Psoas muscle (tissue), 8 donors: ENCODE data around the gene CLEC4D. TPM values are rescaled to one million over a fixed set of nuclear protein-coding genes. Genes with fewer than 3 reads are reported as not detected.

ENCODE experiments used
- ATAC-seq, 4 donors: fragments of 200-7000 bp; cut with Tn5 transposase; one replicate each; pipeline ENCODE4 v1.9.1; 2020; ENCODE audit warnings: moderate library complexity in 3 of 4, mild to moderate bottlenecking in 2 of 4
- DNase-seq, 2 donors: peaks; one replicate each; pipeline ENCODE4 v3.0.0-alpha.2; 2020
- H3K27ac ChIP-seq: fragments of 200-600 bp; one replicate; pipeline ENCODE4 v1.8.0; 2022
- H3K27me3 ChIP-seq, 3 donors: fragments of 200-600 bp in 1 of 3; one replicate each; pipeline versions ENCODE4 v1.6.1 to v1.8.0; 2013 to 2022; ENCODE audit warnings: low read length in 2 of 3, mild to moderate bottlenecking in 2 of 3, moderate library complexity in 1 of 3; ENCODE audit not compliant: insufficient read depth in 3 of 3
- H3K36me3 ChIP-seq, 2 donors: fragments of 200-600 bp in 1 of 2; one replicate each; pipeline versions ENCODE4 v1.6.1 to v1.8.0; 2013 to 2022; ENCODE audit warnings: low read depth in 1 of 2, mild to moderate bottlenecking in 1 of 2, moderate library complexity in 1 of 2; ENCODE audit not compliant: insufficient read depth in 1 of 2
- H3K4me1 ChIP-seq: fragments of 200-600 bp; one replicate; pipeline ENCODE4 v1.8.0; 2022
- H3K4me3 ChIP-seq: fragments of 200-600 bp; one replicate; pipeline ENCODE4 v1.8.0; 2022; ENCODE audit warnings: mild to moderate bottlenecking
- H3K9me3 ChIP-seq: fragments of 200-600 bp; one replicate; pipeline ENCODE4 v1.8.0; 2022
- CTCF ChIP-seq: fragments of 200-600 bp; IDR thresholded peaks from one replicate; pipeline ENCODE4 v1.8.0; 2022; ENCODE audit warnings: antibody characterized with exemption
- WGBS, 3 donors: extraction: QIAGEN DNeasy Blood & Tissue Kit; methylation state at CpG; one replicate each; pipeline versions ENCODE4 v1.1.6 to v1.1.7; 2013; 5-methylcytosine and 5-hydroxymethylcytosine counted together
- intact Hi-C, 2 donors: fragments of 100-400 bp; cut with DNase I; formaldehyde crosslinking; loops; one replicate each; pipeline versions ENCODE4 v1.11.0 to v1.14.2; 2022
- polyA plus RNA-seq, 3 donors: library from polyadenylated mRNA; stranded (reverse); fragments of 200-250 nt; gene quantifications; one replicate each; pipeline ENCODE4 v1.2.3, GENCODE V29; 2013
- total RNA-seq, 4 donors: library from RNA; stranded (reverse); fragmentation: NEBNext Ultra II Directional in 2 of 4; extraction: Animal tissue kit (Norgen Biotek cat#: 25700) in 2 of 4; gene quantifications; one replicate each; pipeline versions ENCODE4 v1.2.1 to v1.2.4, GENCODE V29; 2021 to 2023
- donor health status: healthy with polysubstance abuse.
- donor health status: DM: no; HTN: no; CAD: no; lungs with moderate emphysema.
- donor health status: Bipolar disorder and iron deficiency.
- donor health status: healthy.
- donor health status: DM: yes; HTN: yes; CAD: no.
- donor health status: DM: no; HTN: no; CAD: no.
- donor health status: DM: no; HTN: no; CAD: no.
- donor health status: DM: yes; HTN: yes; CAD: no.

The CLEC4D gene
- total and polyA plus RNA-seq, 7 donors: 0.09 to 0.34 (median 0.09) TPM; not detected in 4

- intact Hi-C loops: loop anchor here (10.0 kb wide), 1 partner anchor 501 kb away; no protein-coding TSS in a partner anchor
- TF ChIP-seq CTCF: peak; percentile 88
- Histone ChIP-seq H3K4me1 (no peaks in the 10 kb centered on the region), H3K36me3 (no peaks in the 10 kb centered on the region), H3K4me3 (no peak overlapping the region), H3K9me3 (no peaks in the 10 kb centered on the region), H3K27ac (no peak overlapping the region), H3K27me3 (no peaks in the 10 kb centered on the region)
- WGBS, 3 donors: 0 to 2% (median 0%) methylated on average over 3 of the region's 3 CpGs
- peak in 1 of 2 donors; percentile 52 for DNase-seq
- peak in 2 of 4 donors; percentile 63 to 65 for ATAC-seq
Measured at GRCh38 chr12:8544295-8544694, 31.0 kb downstream of the CLEC4D start.

- Histone ChIP-seq H3K4me1 (no peaks in the 10 kb centered on the region), H3K4me3 (no peak overlapping the region), H3K27ac (no peak overlapping the region), H3K27me3 (no peaks in the 10 kb centered on the region), H3K9me3 (no peaks in the 10 kb centered on the region), H3K36me3 (no peaks in the 10 kb centered on the region)
- DNase-seq (no peak), ATAC-seq (no peak)
- TF ChIP-seq CTCF: no peak
- intact Hi-C loops: loop anchor here (5.0 to 10.0 kb wide), 2 partner anchors 61 to 498 kb away; no protein-coding TSS in a partner anchor
- 79 to 85% (median 82%) methylated on average over 3 of the region's 3 CpGs for WGBS, 3 donors
Measured at GRCh38 chr12:8546591-8546990, 33.3 kb downstream of the CLEC4D start.

GRCh38 chr12:8547645-8548044, 34.3 kb downstream of the CLEC4D start:
- Histone ChIP-seq H3K9me3 (no peaks in the 10 kb centered on the region), H3K4me3 (no peak overlapping the region), H3K36me3 (no peaks in the 10 kb centered on the region), H3K27me3 (no peaks in the 10 kb centered on the region), H3K27ac (no peak overlapping the region), H3K4me1 (no peaks in the 10 kb centered on the region)
- TF ChIP-seq CTCF: no peak
- intact Hi-C loops: loop anchor here (5.0 to 10.0 kb wide), 2 partner anchors 60 to 497 kb away; no protein-coding TSS in a partner anchor
- 71 to 92% (median 71%) methylated on average over 2 of the region's 2 CpGs for WGBS, 3 donors
- DNase-seq (no peak), ATAC-seq (no peak)

- TF ChIP-seq CTCF: no peak
- no peaks in the 10 kb centered on the region for H3K9me3 ChIP-seq
- no peak overlapping the region for H3K27ac ChIP-seq
- ATAC-seq: no peak
- no peak for DNase-seq
- intact Hi-C loops: loop anchor here (5.0 to 10.0 kb wide), 2 partner anchors 59 to 497 kb away; no protein-coding TSS in a partner anchor
- H3K36me3 ChIP-seq: no peaks in the 10 kb centered on the region
- 89 to 97% (median 93%) methylated on average over 2 of the region's 2 CpGs for WGBS, 3 donors
- no peaks in the 10 kb centered on the region for H3K27me3 ChIP-seq
- H3K4me1 ChIP-seq: no peaks in the 10 kb centered on the region
- no peak overlapping the region for H3K4me3 ChIP-seq
Measured at GRCh38 chr12:8548192-8548591, 34.9 kb downstream of the CLEC4D start.

- H3K4me1 ChIP-seq: no peaks in the 10 kb centered on the region
- DNase-seq: no peak
- H3K9me3 ChIP-seq: no peaks in the 10 kb centered on the region
- no peaks in the 10 kb centered on the region for H3K36me3 ChIP-seq
- H3K4me3 ChIP-seq: no peak overlapping the region
- TF ChIP-seq CTCF: no peak
- ATAC-seq: no peak
- H3K27ac ChIP-seq: no peak overlapping the region
- WGBS, 3 donors: 43 to 54% (median 51%) methylated on average over 5 of the region's 5 CpGs
- H3K27me3 ChIP-seq: no peaks in the 10 kb centered on the region
- intact Hi-C loops: loop anchor here (5.0 to 10.0 kb wide), 2 partner anchors 58 to 495 kb away; no protein-coding TSS in a partner anchor
Measured at GRCh38 chr12:8549381-8549780, 36.1 kb downstream of the CLEC4D start.
